ENCODE results near the gene LIX1L. TPM values are rescaled to one million over a fixed set of nuclear protein-coding genes. Genes with fewer than 3 reads are reported as not detected.
A peak's percentile ranks its signal among the peaks of the same experiment; 100 is the strongest.

Gene LIX1L
- total RNA-seq, 1 donor from 2014 or later = 15.8 TPM

GRCh38 chr1:145963265-145964019, 5.6 kb upstream of the LIX1L start:
- no peak for DNase-seq (ENCODE audit: low read depth)

GRCh38 chr1:145962157-145963102, 4.6 kb upstream of the LIX1L start:
- DNase-seq (ENCODE audit: low read depth) = no peak

- DNase-seq (ENCODE audit: low read depth) = no peak
Observed at GRCh38 chr1:145961425-145962156, 3.8 kb upstream of the LIX1L start.

- DNase-seq (ENCODE audit: low read depth) = no peak
Observed at GRCh38 chr1:145961109-145961424, 3.2 kb upstream of the LIX1L start.

GRCh38 chr1:145960468-145961108, 2.8 kb upstream of the LIX1L start:
- no peak for DNase-seq (ENCODE audit: low read depth)

GRCh38 chr1:145959957-145960467, 2.2 kb upstream of the LIX1L start:
- DNase-seq (ENCODE audit: low read depth) = no peak

GRCh38 chr1:145959333-145959732, 1.5 kb upstream of the LIX1L start:
- no peak for DNase-seq (ENCODE audit: low read depth)

- no peak for DNase-seq (ENCODE audit: low read depth)
Observed at GRCh38 chr1:145958734-145959133, 917 bp upstream of the LIX1L start.

GRCh38 chr1:145956781-145957442, 905 bp downstream of the LIX1L start:
- DNase-seq (ENCODE audit: low read depth) = peak; percentile 21

GRCh38 chr1:145956361-145956760, 1.5 kb downstream of the LIX1L start:
- no peak for DNase-seq (ENCODE audit: low read depth)

GRCh38 chr1:145955436-145955835, 2.4 kb downstream of the LIX1L start:
- DNase-seq (ENCODE audit: low read depth) = no peak

GRCh38 chr1:145953861-145954260, 4.0 kb downstream of the LIX1L start:
- DNase-seq (ENCODE audit: low read depth) = no peak

GRCh38 chr1:145952903-145953302, 4.9 kb downstream of the LIX1L start:
- DNase-seq (ENCODE audit: low read depth) = no peak

GRCh38 chr1:145951526-145951925, 6.3 kb downstream of the LIX1L start:
- DNase-seq (ENCODE audit: low read depth) = no peak

GRCh38 chr1:145949219-145949618, 8.6 kb downstream of the LIX1L start:
- DNase-seq (ENCODE audit: low read depth) = no peak

GRCh38 chr1:145947551-145947950, 10.3 kb downstream of the LIX1L start:
- no peak for DNase-seq (ENCODE audit: low read depth)

- DNase-seq (ENCODE audit: low read depth) = no peak
Observed at GRCh38 chr1:145946477-145946986, 11.3 kb downstream of the LIX1L start.

- no peak for DNase-seq (ENCODE audit: low read depth)
Observed at GRCh38 chr1:145944532-145944931, 13.3 kb downstream of the LIX1L start.

- DNase-seq (ENCODE audit: low read depth) = no peak
Observed at GRCh38 chr1:145942871-145943270, 14.9 kb downstream of the LIX1L start.

GRCh38 chr1:145942405-145942804, 15.4 kb downstream of the LIX1L start:
- DNase-seq (ENCODE audit: low read depth) = no peak

GRCh38 chr1:145937436-145937835, 20.4 kb downstream of the LIX1L start:
- no peak for DNase-seq (ENCODE audit: low read depth)

Data from renal cortical epithelial cell (primary cell).